Progenitor cell of endocrine pancreas (in vitro differentiated cells): ENCODE data around the gene DOCK4. TPM values are rescaled to one million over a fixed set of nuclear protein-coding genes. Genes with fewer than 3 reads are reported as not detected.

Experiments
- DNase-seq: peaks from one replicate; pipeline ENCODE4 v3.0.0; 2021; ENCODE audit warnings: low spot score; ENCODE audit not compliant: unreplicated experiment
- H3K27ac Mint-ChIP-seq: 2 replicates; pipeline ENCODE4 v1.8.0; 2021; ENCODE audit warnings: mild to moderate bottlenecking, moderate library complexity, mixed read lengths
- H3K27me3 Mint-ChIP-seq: 2 replicates; pipeline ENCODE4 v1.8.0; 2021; ENCODE audit warnings: mixed read lengths
- H3K36me3 Mint-ChIP-seq: 2 replicates; pipeline ENCODE4 v1.8.0; 2022; ENCODE audit warnings: mixed read lengths; ENCODE audit not compliant: insufficient read depth
- H3K4me1 Mint-ChIP-seq: 2 replicates; pipeline ENCODE4 v1.8.0; 2021; ENCODE audit warnings: low read depth, mixed read lengths
- H3K4me3 Mint-ChIP-seq: 2 replicates; pipeline ENCODE4 v1.8.0; 2021; ENCODE audit warnings: low read depth, mild to moderate bottlenecking, moderate library complexity, mixed read lengths
- H3K9me3 Mint-ChIP-seq: 2 replicates; pipeline ENCODE4 v1.8.0; 2021; ENCODE audit warnings: low read depth, mixed read lengths
- total RNA-seq: library from RNA; stranded (reverse); gene quantifications from 2 replicates; pipeline ENCODE4 v1.2.1, GENCODE V29; 2021
- TF ChIP-seq, protein P1 (sequence below): fragments of 200-600 bp; sonication (generic); IDR thresholded peaks from one replicate; pipeline ENCODE4 v1.5.0; 2021; ENCODE audit warnings: antibody characterized with exemption, mild to moderate bottlenecking; ENCODE audit not compliant: unreplicated experiment

DOCK4 gene
- total RNA-seq, 1 donor from 2014 or later, result 28.8 TPM

DNA sequence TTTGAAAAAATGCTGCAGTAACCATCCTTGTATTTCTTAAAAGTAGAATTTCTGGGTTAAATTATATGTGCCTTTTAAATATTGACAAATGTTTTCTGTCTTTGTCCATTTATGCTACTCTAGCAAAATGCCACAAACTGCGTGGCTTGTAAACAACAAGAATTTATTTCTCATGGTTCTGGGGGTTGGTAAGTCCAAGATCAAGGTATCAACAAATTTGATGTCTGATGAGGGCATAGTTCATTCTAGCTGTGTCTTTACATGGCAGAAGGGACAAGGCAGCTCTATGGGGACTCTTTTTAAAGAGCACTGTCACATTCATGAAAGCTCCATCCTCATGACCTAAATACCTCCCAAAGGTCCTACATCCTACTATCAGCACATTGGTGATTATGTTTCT lies 27.9 kb upstream of the DOCK4 start:
- TF ChIP-seq, protein P1, sequence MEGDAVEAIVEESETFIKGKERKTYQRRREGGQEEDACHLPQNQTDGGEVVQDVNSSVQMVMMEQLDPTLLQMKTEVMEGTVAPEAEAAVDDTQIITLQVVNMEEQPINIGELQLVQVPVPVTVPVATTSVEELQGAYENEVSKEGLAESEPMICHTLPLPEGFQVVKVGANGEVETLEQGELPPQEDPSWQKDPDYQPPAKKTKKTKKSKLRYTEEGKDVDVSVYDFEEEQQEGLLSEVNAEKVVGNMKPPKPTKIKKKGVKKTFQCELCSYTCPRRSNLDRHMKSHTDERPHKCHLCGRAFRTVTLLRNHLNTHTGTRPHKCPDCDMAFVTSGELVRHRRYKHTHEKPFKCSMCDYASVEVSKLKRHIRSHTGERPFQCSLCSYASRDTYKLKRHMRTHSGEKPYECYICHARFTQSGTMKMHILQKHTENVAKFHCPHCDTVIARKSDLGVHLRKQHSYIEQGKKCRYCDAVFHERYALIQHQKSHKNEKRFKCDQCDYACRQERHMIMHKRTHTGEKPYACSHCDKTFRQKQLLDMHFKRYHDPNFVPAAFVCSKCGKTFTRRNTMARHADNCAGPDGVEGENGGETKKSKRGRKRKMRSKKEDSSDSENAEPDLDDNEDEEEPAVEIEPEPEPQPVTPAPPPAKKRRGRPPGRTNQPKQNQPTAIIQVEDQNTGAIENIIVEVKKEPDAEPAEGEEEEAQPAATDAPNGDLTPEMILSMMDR, result no peak
- Mint-ChIP-seq H3K36me3 (peaks cover 10% of the 10 kb centered on the region), H3K4me3 (no peak overlapping the region), H3K27me3 (no peaks in the 10 kb centered on the region), H3K27ac (no peak overlapping the region), H3K4me1 (peaks cover 7% of the 10 kb centered on the region), H3K9me3 (peaks cover 6% of the 10 kb centered on the region)
- no peak for DNase-seq

DNA sequence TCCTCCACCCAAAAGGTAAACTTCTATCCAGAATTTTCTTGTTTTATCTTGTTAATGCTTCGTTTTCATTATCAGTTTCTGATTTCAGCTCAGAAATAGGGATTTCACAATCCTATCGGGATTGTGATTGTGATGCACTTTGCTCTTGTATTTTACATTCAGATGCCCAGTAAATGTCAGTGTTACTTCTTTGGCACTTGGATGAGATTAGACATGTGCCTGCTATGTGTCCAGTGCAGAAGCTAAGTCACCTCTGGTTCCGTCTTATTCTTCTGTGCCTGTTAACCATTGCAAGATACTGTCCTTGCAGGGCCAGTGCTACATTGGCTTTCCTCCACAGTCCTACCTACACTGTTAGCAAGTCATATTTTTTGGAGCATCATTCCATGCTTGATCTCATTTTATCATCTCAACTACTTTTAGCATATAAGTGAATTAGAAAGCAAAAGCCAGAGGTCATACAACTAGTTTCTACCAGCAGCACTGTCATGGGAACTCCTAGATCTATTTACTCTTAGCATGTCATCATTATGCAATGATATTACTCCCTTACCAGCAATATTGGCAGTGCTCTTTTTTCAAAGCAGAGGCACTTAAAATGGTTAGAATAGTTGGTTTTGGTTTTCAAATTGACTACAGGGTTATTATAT lies 27.0 kb upstream of the DOCK4 start:
- Mint-ChIP-seq H3K36me3 (peaks cover 9% of the 10 kb centered on the region), H3K27me3 (no peaks in the 10 kb centered on the region), H3K4me1 (peaks cover 9% of the 10 kb centered on the region), H3K9me3 (peaks cover 6% of the 10 kb centered on the region), H3K4me3 (no peak overlapping the region), H3K27ac (no peak overlapping the region)
- TF ChIP-seq, protein P1, result no peak
- DNase-seq, result no peak

DNA sequence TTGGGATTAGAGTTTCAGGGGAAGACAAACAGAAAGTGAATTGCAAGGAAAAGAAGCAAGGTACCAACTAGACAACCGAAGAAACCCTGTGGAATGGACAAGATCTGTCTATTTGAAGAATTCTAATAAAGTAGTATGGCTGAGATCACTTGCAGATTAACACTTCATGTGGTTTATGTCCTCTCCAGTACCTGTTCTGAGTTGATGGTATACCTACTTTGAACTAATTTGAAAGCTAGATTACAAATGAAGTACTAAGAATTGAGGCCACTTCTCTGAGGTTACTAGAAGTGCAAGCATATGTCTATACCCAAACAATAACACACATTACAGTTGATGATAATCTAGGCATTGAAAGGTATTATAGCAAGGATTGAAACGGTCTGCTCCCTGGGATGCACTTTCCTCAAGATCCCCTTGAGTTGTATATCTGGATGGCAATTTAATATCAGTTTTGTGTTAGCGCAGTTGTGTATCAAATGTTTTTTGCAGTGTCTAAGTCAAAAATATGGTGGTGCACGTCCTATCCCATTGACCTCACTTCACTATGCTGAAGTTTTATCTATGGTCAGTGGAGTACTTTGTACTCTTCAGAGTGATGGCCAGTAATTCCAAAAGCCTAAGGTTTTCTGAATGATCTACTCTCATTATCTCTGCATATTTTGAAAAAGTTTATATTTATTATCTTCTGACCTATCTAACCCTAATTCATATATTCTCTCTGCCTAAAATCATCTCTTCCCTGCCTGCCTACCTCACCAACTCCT lies 26.2 kb upstream of the DOCK4 start:
- Mint-ChIP-seq H3K27ac (no peak overlapping the region), H3K27me3 (no peaks in the 10 kb centered on the region), H3K36me3 (peaks cover 5% of the 10 kb centered on the region), H3K4me3 (no peak overlapping the region), H3K4me1 (peaks cover 9% of the 10 kb centered on the region), H3K9me3 (peaks cover 2% of the 10 kb centered on the region)
- no peak for DNase-seq
- TF ChIP-seq, protein P1, result no peak

DNA sequence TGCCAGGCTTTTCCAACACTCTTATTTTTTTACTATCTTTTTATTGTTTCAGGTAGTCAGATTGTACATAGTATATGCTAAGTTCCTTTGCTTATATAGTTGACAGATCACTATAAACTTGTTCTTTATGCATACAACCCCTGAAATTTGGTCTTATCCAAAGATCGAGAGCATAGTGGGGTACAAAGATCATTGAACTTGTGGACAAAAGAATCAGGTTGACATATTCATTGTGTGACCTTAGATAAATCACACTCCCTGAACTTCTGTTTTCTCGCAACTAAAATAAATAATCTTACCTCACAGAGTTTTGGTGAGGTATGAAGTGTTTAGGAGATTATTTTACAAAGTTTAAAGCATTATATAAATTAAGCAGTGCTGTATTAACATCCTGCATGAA lies 22.4 kb upstream of the DOCK4 start:
- Mint-ChIP-seq H3K4me3 (no peak overlapping the region), H3K4me1 (peaks cover 2% of the 10 kb centered on the region), H3K9me3 (no peaks in the 10 kb centered on the region), H3K27ac (no peak overlapping the region), H3K36me3 (no peaks in the 10 kb centered on the region), H3K27me3 (no peaks in the 10 kb centered on the region)
- no peak for DNase-seq
- TF ChIP-seq, protein P1, result no peak

DNA sequence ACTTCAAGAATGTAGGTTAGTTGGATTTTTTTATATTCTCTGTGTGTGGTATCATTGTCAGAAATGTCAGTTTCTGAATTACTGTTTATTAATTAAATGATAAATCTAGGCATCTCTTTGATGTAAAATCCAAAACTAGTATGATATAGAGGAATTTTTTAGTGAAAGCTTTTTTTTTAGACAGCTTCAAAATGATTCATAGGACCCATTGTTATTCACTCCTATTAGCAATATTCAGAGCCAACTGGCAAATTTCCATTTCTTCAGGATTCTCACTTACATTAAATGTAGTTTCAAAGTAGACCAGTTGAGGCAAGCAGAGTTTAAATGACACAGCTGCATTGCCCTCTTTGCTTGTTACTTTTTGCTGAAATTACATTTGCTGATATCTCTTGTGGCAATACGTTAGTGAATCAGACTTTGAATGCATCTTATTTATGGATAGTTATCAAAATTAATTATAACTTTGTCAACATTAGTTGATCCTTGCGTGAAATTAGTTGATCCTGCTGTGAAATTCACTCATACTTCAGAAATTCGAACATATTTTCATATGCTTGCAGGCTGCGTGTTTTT lies 20.6 kb upstream of the DOCK4 start:
- DNase-seq, result no peak
- Mint-ChIP-seq H3K9me3 (no peaks in the 10 kb centered on the region), H3K4me1 (peaks cover 2% of the 10 kb centered on the region)

More for the DNA sequence above, 20.6 kb upstream of the DOCK4 start:
- TF ChIP-seq, protein P1, result no peak
- H3K36me3 Mint-ChIP-seq, result peaks cover 4% of the 10 kb centered on the region
- H3K27me3 Mint-ChIP-seq, result no peaks in the 10 kb centered on the region
- H3K4me3 Mint-ChIP-seq, result no peak overlapping the region
- H3K27ac Mint-ChIP-seq, result no peak overlapping the region
